Right ventricle myocardium inferior (tissue), 1 donor: ENCODE measurements around the gene SLC22A14. TPM values are rescaled to one million over a fixed set of nuclear protein-coding genes. Genes with fewer than 3 reads are reported as not detected.
A peak's percentile ranks its signal among the peaks of the same experiment; 100 is the strongest.
"Not testable (repeated sequence)": the region's sequence is repeated elsewhere in the genome, so short reads cannot be mapped to it uniquely, and the experiment has no call there.

Source experiments
- ATAC-seq: fragments of 200-7000 bp; cut with Tn5 transposase; one replicate; pipeline ENCODE4 v1.9.1; 2020; ENCODE audit warnings: mild to moderate bottlenecking, moderate library complexity
- DNase-seq: peaks from one replicate; pipeline ENCODE4 v3.0.0; 2021; ENCODE audit errors: missing footprints
- intact Hi-C: fragments of 100-400 bp; cut with DNase I; formaldehyde crosslinking; loops from one replicate; pipeline ENCODE4 v1.11.0; 2022
- total RNA-seq: library from RNA; stranded (reverse); fragmentation: NEBNext Ultra II Directional; extraction: Animal tissue kit (Norgen Biotek cat#: 25700); gene quantifications from one replicate; pipeline ENCODE4 v1.2.1, GENCODE V29; 2021
- donor health status: DM: no; HTN: yes; CAD: no; lungs with severe emphysema.

SLC22A14 gene
- total RNA-seq, 1 donor from 2014 or later = not detected

- intact Hi-C loops = no loop called here
- ATAC-seq (no peak), DNase-seq (no peak)
These were observed 14.4 kb upstream of the SLC22A14 start for GRCh38 chr3:38267662-38268061.

- no peak for DNase-seq
- no peak for ATAC-seq
- intact Hi-C loops = no loop called here
These were observed 14.0 kb upstream of the SLC22A14 start for GRCh38 chr3:38268087-38268486.

GRCh38 chr3:38268522-38268921, 13.6 kb upstream of the SLC22A14 start:
- ATAC-seq = no peak
- intact Hi-C loops = no loop called here

GRCh38 chr3:38270606-38271005, 11.5 kb upstream of the SLC22A14 start:
- no peak for DNase-seq
- intact Hi-C loops = no loop called here
- ATAC-seq = no peak

More at GRCh38 chr3:38268522-38268921, 13.6 kb upstream of the SLC22A14 start:
- DNase-seq = no peak

- no peak for DNase-seq
- no peak for ATAC-seq
- intact Hi-C loops = no loop called here
These were observed 10.5 kb upstream of the SLC22A14 start for GRCh38 chr3:38271553-38271952.

- intact Hi-C loops = no loop called here
- DNase-seq = no peak
- ATAC-seq = no peak
These were observed 7.0 kb upstream of the SLC22A14 start for GRCh38 chr3:38274864-38275649.

GRCh38 chr3:38275658-38276057, 6.4 kb upstream of the SLC22A14 start:
- intact Hi-C loops = no loop called here
- DNase-seq = no peak
- ATAC-seq = no peak

GRCh38 chr3:38276081-38276916, 5.8 kb upstream of the SLC22A14 start:
- ATAC-seq = peak; percentile 58
- no peak for DNase-seq
- intact Hi-C loops = no loop called here

- intact Hi-C loops = no loop called here
- no peak for ATAC-seq
These were observed 5.0 kb upstream of the SLC22A14 start for GRCh38 chr3:38276917-38277630.

GRCh38 chr3:38278841-38279240, 3.3 kb upstream of the SLC22A14 start:
- intact Hi-C loops = no loop called here
- no peak for DNase-seq
- no peak for ATAC-seq

More at GRCh38 chr3:38276917-38277630, 5.0 kb upstream of the SLC22A14 start:
- no peak for DNase-seq

GRCh38 chr3:38283810-38284755, 2.0 kb downstream of the SLC22A14 start:
- ATAC-seq = no peak
- DNase-seq = no peak
- intact Hi-C loops = no loop called here

GRCh38 chr3:38284756-38285150, 2.7 kb downstream of the SLC22A14 start:
- ATAC-seq (no peak), DNase-seq (no peak)
- intact Hi-C loops = no loop called here

- intact Hi-C loops, DNase-seq, ATAC-seq: not testable (repeated sequence)
These were observed 7.5 kb downstream of the SLC22A14 start for GRCh38 chr3:38289286-38290217.

GRCh38 chr3:38297053-38297452, 15.0 kb downstream of the SLC22A14 start:
- DNase-seq, intact Hi-C loops, ATAC-seq: not testable (repeated sequence)

- ATAC-seq = no peak
- intact Hi-C loops = no loop called here
These were observed 15.4 kb downstream of the SLC22A14 start for GRCh38 chr3:38297537-38297936.

GRCh38 chr3:38297947-38298711, 16.0 kb downstream of the SLC22A14 start:
- intact Hi-C loops = no loop called here
- DNase-seq (no peak), ATAC-seq (no peak)

More at GRCh38 chr3:38297537-38297936, 15.4 kb downstream of the SLC22A14 start:
- no peak for DNase-seq
